Stimulated activated CD8-positive, alpha-beta memory T cell treated with anti-CD3 and anti-CD28 coated beads, Interleukin-15, amount 100 ng/mL, for 4 hours (primary cell): Measurements from ENCODE around the gene TRAF3.
"Not testable (repeated sequence)": the region's sequence is repeated elsewhere in the genome, so short reads cannot be mapped to it uniquely, and the experiment has no call there.

Experiments
- DNase-seq, 2 donors: peaks; one replicate each; pipeline ENCODE4 v3.0.0-alpha.2; 2020; ENCODE audit warnings: low read depth in 2 of 2

TRAF3 gene

GRCh38 chr14:102891556-102891955, 114.3 kb downstream of the TRAF3 start:
- no peak for DNase-seq

GRCh38 chr14:102892651-102893050, 115.4 kb downstream of the TRAF3 start:
- no peak for DNase-seq

GRCh38 chr14:102893452-102893851, 116.2 kb downstream of the TRAF3 start:
- DNase-seq: no peak

GRCh38 chr14:102896735-102897134, 119.5 kb downstream of the TRAF3 start:
- not testable (repeated sequence) for DNase-seq

- no peak for DNase-seq
These were observed 120.2 kb downstream of the TRAF3 start for GRCh38 chr14:102897299-102898027.

GRCh38 chr14:102898298-102898697, 121.0 kb downstream of the TRAF3 start:
- no peak for DNase-seq

GRCh38 chr14:102898776-102899515, 121.7 kb downstream of the TRAF3 start:
- DNase-seq: no peak

- DNase-seq: no peak
These were observed 122.3 kb downstream of the TRAF3 start for GRCh38 chr14:102899516-102899900.

GRCh38 chr14:102900631-102901571, 123.7 kb downstream of the TRAF3 start:
- no peak for DNase-seq

- DNase-seq: no peak
These were observed 124.4 kb downstream of the TRAF3 start for GRCh38 chr14:102901633-102902032.

GRCh38 chr14:102902086-102902485, 124.8 kb downstream of the TRAF3 start:
- DNase-seq: no peak

- no peak for DNase-seq
These were observed 125.4 kb downstream of the TRAF3 start for GRCh38 chr14:102902523-102903247.

GRCh38 chr14:102903248-102903888, 126.1 kb downstream of the TRAF3 start:
- no peak for DNase-seq

- no peak for DNase-seq
These were observed 126.8 kb downstream of the TRAF3 start for GRCh38 chr14:102903889-102904512.

GRCh38 chr14:102905116-102906108, 128.2 kb downstream of the TRAF3 start:
- DNase-seq: no peak

GRCh38 chr14:102906616-102907302, 129.5 kb downstream of the TRAF3 start:
- no peak for DNase-seq

GRCh38 chr14:102907303-102907844, 130.1 kb downstream of the TRAF3 start:
- DNase-seq: no peak

GRCh38 chr14:102907980-102908730, 130.9 kb downstream of the TRAF3 start:
- no peak for DNase-seq
